H1 (cell line): ENCODE results near the gene AGAP1. TPM values are rescaled to one million over a fixed set of nuclear protein-coding genes. Genes with fewer than 3 reads are reported as not detected.
A peak's percentile ranks its signal among the peaks of the same experiment; 100 is the strongest.

Experiments
- CTCF ChIA-PET: fragments of 300-600 bp; sonication (Branson Sonifier 250); formaldehyde crosslinking; loops from one replicate; lab custom pipeline; 2021; ENCODE audit not compliant: partially characterized antibody; lab: Charles Lee
- POLR2A ChIA-PET: fragments of 300-600 bp; sonication (Branson Sonifier 250); formaldehyde crosslinking; loops from one replicate; lab custom pipeline; 2021; ENCODE audit warnings: inconsistent platforms; ENCODE audit not compliant: partially characterized antibody; lab: Charles Lee
- DNase-seq, 2 experiments: peaks; one replicate each; pipeline versions ENCODE4 v3.0.0 to v3.0.0-alpha.2; 2010 to 2022; ENCODE audit warnings: low spot score in 2 of 2, low read depth in 1 of 2, mixed read lengths in 1 of 2
- FAIRE-seq: peaks from 2 replicates; lab custom pipeline; 2011; peaks lifted over from hg19 to GRCh38; lab: Jason Lieb, UNC
- H2AFZ ChIP-seq: 2 replicates; pipeline ENCODE4 v1.8.1; 2012; ENCODE audit warnings: low read length, inconsistent platforms
- H2AK5ac ChIP-seq: 2 replicates; pipeline ENCODE4 v1.6.1; 2013; ENCODE audit warnings: low read depth, low read length
- H2BK120ac ChIP-seq: replicated peaks from 2 replicates; pipeline ENCODE3; 2013; ENCODE audit warnings: low read depth, low read length, inconsistent platforms
- H2BK12ac ChIP-seq: 2 replicates; pipeline ENCODE4 v1.6.1; 2013; ENCODE audit warnings: low read depth, low read length
- H2BK15ac ChIP-seq: 2 replicates; pipeline ENCODE4 v1.6.1; 2013; ENCODE audit warnings: low read length
- H2BK20ac ChIP-seq: 2 replicates; pipeline ENCODE4 v1.6.1; 2013; ENCODE audit warnings: low read length
- H2BK5ac ChIP-seq: 2 replicates; pipeline ENCODE4 v1.6.1; 2013; ENCODE audit warnings: low read depth, low read length
- H3K14ac ChIP-seq: 2 replicates; pipeline ENCODE4 v1.6.1; 2013; ENCODE audit warnings: inconsistent platforms; ENCODE audit not compliant: insufficient read length
- H3K18ac ChIP-seq: 2 replicates; pipeline ENCODE4 v1.6.1; 2013; ENCODE audit warnings: low read length; ENCODE audit errors: extremely low read depth
- H3K23ac ChIP-seq: 2 replicates; pipeline ENCODE4 v1.6.1; 2013; ENCODE audit warnings: inconsistent platforms; ENCODE audit not compliant: insufficient read length
- H3K23me2 ChIP-seq: 2 replicates; pipeline ENCODE4 v1.6.1; 2013; ENCODE audit warnings: low read depth, low read length
- H3K27ac ChIP-seq: 2 replicates; pipeline ENCODE4 v1.6.1; 2011; ENCODE audit warnings: low read depth, low read length, inconsistent platforms
- H3K27me3 ChIP-seq, 4 experiments: replicated peaks in 1 of 4; 1 replicate in 1 of 4; 2 replicates in 3 of 4; pipeline versions ENCODE4 v1.6.1 to v1.8.1; 2011 to 2013; ENCODE audit warnings: low read length in 3 of 4, mild to moderate bottlenecking in 3 of 4, inconsistent platforms in 2 of 4, mixed read lengths in 2 of 4, moderate library complexity in 1 of 4; ENCODE audit not compliant: control insufficient read depth in 3 of 4, insufficient read depth in 3 of 4; ENCODE audit errors: extremely low read depth in 1 of 4
- H3K36me3 ChIP-seq, 4 experiments: 2 replicates each; pipeline versions ENCODE4 v1.6.1 to v1.8.1; 2011 to 2013; ENCODE audit warnings: mild to moderate bottlenecking in 4 of 4, low read length in 3 of 4, moderate library complexity in 2 of 4, control low read depth in 1 of 4, inconsistent platforms in 1 of 4; ENCODE audit not compliant: insufficient read depth in 4 of 4, control insufficient read depth in 2 of 4
- H3K4ac ChIP-seq: replicated peaks from 2 replicates; pipeline ENCODE3; 2013; ENCODE audit warnings: low read length, low read depth, mixed read lengths, inconsistent platforms; ENCODE audit not compliant: insufficient read length
- H3K4me1 ChIP-seq, 4 experiments: replicated peaks in 1 of 4; 1 replicate in 1 of 4; 2 replicates in 3 of 4; pipeline versions ENCODE4 v1.6.1 to v1.8.1; 2011 to 2013; ENCODE audit warnings: low read length in 3 of 4, inconsistent platforms in 2 of 4, mixed read lengths in 1 of 4; ENCODE audit not compliant: insufficient read depth in 4 of 4, control insufficient read depth in 3 of 4
- H3K4me2 ChIP-seq, 2 experiments: 2 replicates each; pipeline versions ENCODE4 v1.6.1 to v1.8.1; 2011 to 2013; ENCODE audit warnings: low read depth in 2 of 2, low read length in 2 of 2, control low read depth in 1 of 2, inconsistent platforms in 1 of 2, mild to moderate bottlenecking in 1 of 2; ENCODE audit not compliant: insufficient read depth in 1 of 2
- H3K4me3 ChIP-seq, 4 experiments: fragments of 200-600, 300-600 bp in 1 of 4; sonication (generic), shearing (Covaris generic), sonication (Bioruptor Twin) in 1 of 4; 2 replicates each; pipeline versions ENCODE4 v1.5.1 to v1.8.1; 2011 to 2016; ENCODE audit warnings: low read length in 4 of 4, low read depth in 3 of 4, control low read depth in 2 of 4, inconsistent platforms in 2 of 4, mild to moderate bottlenecking in 2 of 4, mixed read lengths in 1 of 4, moderate library complexity in 1 of 4; ENCODE audit not compliant: insufficient read depth in 2 of 4; ENCODE audit errors: extremely low read depth in 1 of 4
- H3K56ac ChIP-seq: replicated peaks from 2 replicates; pipeline ENCODE3; 2013; ENCODE audit warnings: low read depth, mild to moderate bottlenecking, mixed read lengths, low read length, inconsistent platforms; ENCODE audit not compliant: insufficient read length
- H3K79me1 ChIP-seq: 2 replicates; pipeline ENCODE4 v1.6.1; 2013; ENCODE audit warnings: low read depth, low read length, control low read depth
- H3K79me2 ChIP-seq, 2 experiments: 2 replicates each; pipeline versions ENCODE4 v1.6.1 to v1.8.1; 2012 to 2013; ENCODE audit warnings: low read length in 2 of 2, mild to moderate bottlenecking in 2 of 2, inconsistent platforms in 1 of 2; ENCODE audit not compliant: insufficient read depth in 2 of 2, control insufficient read depth in 1 of 2
- H3K9ac ChIP-seq, 4 experiments: replicated peaks in 1 of 4; 1 replicate in 1 of 4; 2 replicates in 3 of 4; pipeline versions ENCODE4 v1.6.1 to v1.8.1; 2011 to 2013; ENCODE audit warnings: low read depth in 3 of 4, low read length in 3 of 4, control low read depth in 2 of 4, mild to moderate bottlenecking in 2 of 4, moderate library complexity in 2 of 4, inconsistent platforms in 1 of 4; ENCODE audit errors: extremely low read depth in 1 of 4
- H3K9me3 ChIP-seq, 2 experiments: 2 replicates each; pipeline versions ENCODE4 v1.6.1 to v1.8.1; 2012 to 2013; ENCODE audit warnings: mild to moderate bottlenecking in 2 of 2, moderate library complexity in 2 of 2, control low read depth in 1 of 2, inconsistent platforms in 1 of 2, low read depth in 1 of 2, low read length in 1 of 2, mixed read lengths in 1 of 2; ENCODE audit not compliant: insufficient read depth in 2 of 2
- H4K20me1 ChIP-seq, 2 experiments: replicated peaks in 1 of 2; 2 replicates each; pipeline versions ENCODE3 to v1.8.1; 2011 to 2013; ENCODE audit warnings: inconsistent platforms in 2 of 2, low read length in 2 of 2, mild to moderate bottlenecking in 1 of 2; ENCODE audit not compliant: insufficient read depth in 2 of 2, control insufficient read depth in 1 of 2
- H4K5ac ChIP-seq: 2 replicates; pipeline ENCODE4 v1.6.1; 2013; ENCODE audit warnings: low read length, low read depth, mixed read lengths, inconsistent platforms; ENCODE audit not compliant: insufficient read length
- H4K8ac ChIP-seq: 2 replicates; pipeline ENCODE4 v1.8.0; 2013; ENCODE audit warnings: mild to moderate bottlenecking, moderate library complexity, low read length, inconsistent platforms; ENCODE audit not compliant: insufficient read depth; ENCODE audit errors: extremely low read depth
- H4K91ac ChIP-seq: replicated peaks from 2 replicates; pipeline ENCODE3; 2013; ENCODE audit warnings: low read length, mixed read lengths, inconsistent platforms; ENCODE audit not compliant: insufficient read length
- FOSL1 ChIP-seq: IDR thresholded peaks from 2 replicates; pipeline ENCODE4 v1.6.1; 2011; ENCODE audit warnings: mild to moderate bottlenecking, low read depth, low read length, moderate library complexity; ENCODE audit not compliant: insufficient read depth
- KDM5A ChIP-seq: fragments of 200-600 bp; IDR thresholded peaks from 2 replicates; pipeline ENCODE4 v1.7.1; 2012; ENCODE audit warnings: mild to moderate bottlenecking, low read length, inconsistent platforms, mixed read lengths
- RNF2 ChIP-seq: fragments of 200-900, 300-1000 bp; sonication (generic); IDR thresholded peaks from 2 replicates; pipeline ENCODE4 v1.7.1; 2016; ENCODE audit warnings: borderline replicate concordance, low read depth, mild to moderate bottlenecking, antibody characterized with exemption, low read length; ENCODE audit not compliant: poor library complexity, severe bottlenecking; ENCODE audit errors: missing control alignments
- USF2 ChIP-seq: IDR thresholded peaks from 2 replicates; pipeline ENCODE4 v1.6.1; 2011; ENCODE audit warnings: low read length, improper control_type of control experiment
- WGBS, 2 experiments: shearing (Covaris generic) in 1 of 2; methylation state at CpG; one replicate each; pipeline versions ENCODE4 v1.1.6 to v1.1.7; 2013 to 2015; ENCODE audit warnings: low lambda C conversion rate in 2 of 2, mixed read lengths in 2 of 2, inconsistent platforms in 1 of 2, low coverage in 1 of 2, missing lambda C conversion rate in 1 of 2; ENCODE audit not compliant: insufficient replicate concordance in 2 of 2, insufficient coverage in 1 of 2, insufficient read length in 1 of 2; ENCODE audit errors: extremely low coverage in 1 of 2, missing lambda C conversion rate in 1 of 2; 5-methylcytosine and 5-hydroxymethylcytosine counted together
- polyA plus RNA-seq, 7 experiments: library from polyadenylated mRNA; depleted of rRNA in 3 of 7; stranded (reverse) in 5 of 7; unstranded in 2 of 7; fragments of >200 nt in 5 of 7; fragments of 200-250 nt in 2 of 7; gene quantifications; 1 replicate in 5 of 7; 2 replicates in 1 of 7; 4 replicates in 1 of 7; pipeline versions ENCODE4 v1.2.1 to v1.2.3, GENCODE V29; 2011 to 2013; ENCODE audit warnings: missing spikeins in 2 of 7, mixed read lengths in 2 of 7
- total RNA-seq: library from RNA; stranded (reverse); fragmentation: NEBNext Ultra II Directional; extraction: Animal tissue kit (Norgen Biotek cat#: 25700); gene quantifications from 2 replicates; pipeline ENCODE4 v1.2.1, GENCODE V29; 2021

AGAP1 gene
- total and polyA plus RNA-seq, 2 of the 8 experiments (the other 6 are each of a cell fraction or from before 2014, with no cell fraction given), result 18.1 to 39.4 TPM

DNA sequence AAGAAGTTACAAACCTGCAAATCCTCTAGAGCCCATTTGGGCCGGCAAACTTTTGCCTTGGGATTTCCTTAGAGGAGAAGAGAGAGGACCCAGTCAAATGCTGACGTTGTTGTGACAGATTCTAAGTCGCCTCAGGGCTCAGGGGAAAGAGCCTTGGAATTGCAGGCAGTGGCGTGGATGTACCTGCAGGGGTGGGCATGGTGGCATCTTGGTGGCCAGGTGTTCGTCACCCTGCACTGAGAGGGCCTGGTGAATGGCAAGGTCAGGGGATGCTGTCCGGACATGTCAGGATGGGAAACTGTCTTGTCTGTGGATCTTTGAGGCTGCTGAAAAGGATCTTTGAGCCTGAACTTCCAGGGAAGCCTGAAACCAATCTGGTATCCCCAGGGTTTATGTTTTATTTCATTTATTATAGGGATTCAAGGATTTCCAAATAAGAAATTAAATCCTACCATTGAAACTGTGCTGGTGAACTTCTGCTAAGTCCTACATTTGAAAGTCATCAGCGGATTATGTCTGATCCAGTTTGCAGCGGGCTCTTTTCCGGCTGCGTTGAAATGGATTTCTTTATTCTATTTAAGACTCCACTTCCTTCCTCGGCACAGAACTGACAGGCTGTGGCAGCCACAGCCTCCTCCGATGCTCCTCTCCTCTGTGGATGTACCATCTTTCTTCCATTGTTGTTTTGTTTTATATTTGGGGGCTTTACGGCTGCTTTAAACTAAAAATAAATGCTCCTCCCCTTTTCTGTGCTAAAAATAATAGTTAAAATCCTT, 207.6 kb downstream of the AGAP1 start:
- DNase-seq (no peak), FAIRE-seq (no peak)
- Histone ChIP-seq H3K56ac (no peak overlapping the region), H3K23me2 (no peaks in the 10 kb centered on the region), H3K4me3 (no peak overlapping the region), H2BK15ac (no peak overlapping the region; the same call in 1 of the 2 replicates), H3K27me3 (no peaks in the 10 kb centered on the region), H4K20me1 (peaks cover 11 to 15% of the 10 kb centered on the region in 2 experiments), H4K91ac (no peak overlapping the region), H2BK120ac (peak overlapping the region; percentile 4), H3K23ac (no peak overlapping the region), H4K5ac (no peak overlapping the region), H3K4ac (no peak overlapping the region), H3K4me2 (no peak overlapping the region), H3K14ac (no peak overlapping the region), H3K27ac (no peak overlapping the region), H2AFZ (no peak overlapping the region), H2AK5ac (0 out of 2 replicates have a peak overlapping the region, but pooled peaks have one; percentile 75), H2BK20ac (no peak overlapping the region), H3K4me1 (peaks cover 2 to 25% (median 11%) of the 10 kb centered on the region in 4 experiments), H3K9me3 (peaks cover 3 to 5% of the 10 kb centered on the region in 2 experiments; a peak in 3 of 4 replicates), H2BK5ac (peak overlapping the region; percentile 93; the same call in 1 of the 2 replicates), H3K79me1 (peaks cover 27% of the 10 kb centered on the region), H3K9ac (0 out of 7 replicates have a peak overlapping the region, but pooled peaks of 1 of the 4 experiments have one; percentile 5), H2BK12ac (no peak overlapping the region), H4K8ac (peak overlapping the region; percentile 84), H3K18ac (peak overlapping the region; percentile 71; the same call in 1 of the 2 replicates), H3K79me2 (peaks cover 0 to 82% of the 10 kb centered on the region in 2 experiments; a peak in 2 of 4 replicates), H3K36me3 (no peaks in the 10 kb centered on the region)
- ChIA-PET POLR2A (no interaction called here), CTCF (no interaction called here)
- 87% methylated on average over 13 of the region's 13 CpGs; no CpG with 5 or more reads in 1 of the 2 experiments for WGBS, 2 experiments
- TF ChIP-seq FOSL1 (no peak), KDM5A (no peak), USF2 (no peak), RNF2 (no peak)
